Neural cell (in vitro differentiated cells): Measurements from ENCODE around the gene PHACTR3.

Source experiments
- CTCF ChIP-seq: fragments of 450-650 bp; IDR thresholded peaks from 2 replicates; pipeline ENCODE4 v1.5.1; 2014; ENCODE audit warnings: antibody characterized with exemption, mild to moderate bottlenecking, moderate library complexity; ENCODE audit not compliant: poor library complexity, severe bottlenecking
- EZH2 ChIP-seq: fragments of 200-600, 300-800 bp; shearing (Covaris generic), sonication (generic); IDR thresholded peaks from 2 replicates; pipeline ENCODE4 v1.6.1; 2014; ENCODE audit warnings: antibody characterized with exemption, low read length, borderline replicate concordance, mild to moderate bottlenecking; ENCODE audit not compliant: insufficient read depth, poor library complexity, severe bottlenecking

- TF ChIP-seq CTCF (no peak), EZH2 (no peak)
Observed at GRCh38 chr20:59725476-59726280, 121.3 kb downstream of the PHACTR3 start.
